ENCODE data around the gene APBB3. TPM values are rescaled to one million over a fixed set of nuclear protein-coding genes. Genes with fewer than 3 reads are reported as not detected.
"Not testable (repeated sequence)": the region's sequence is repeated elsewhere in the genome, so short reads cannot be mapped to it uniquely, and the experiment has no call there.

Gene APBB3
- total RNA-seq, 1 donor from 2014 or later = 6.3 TPM

DNA sequence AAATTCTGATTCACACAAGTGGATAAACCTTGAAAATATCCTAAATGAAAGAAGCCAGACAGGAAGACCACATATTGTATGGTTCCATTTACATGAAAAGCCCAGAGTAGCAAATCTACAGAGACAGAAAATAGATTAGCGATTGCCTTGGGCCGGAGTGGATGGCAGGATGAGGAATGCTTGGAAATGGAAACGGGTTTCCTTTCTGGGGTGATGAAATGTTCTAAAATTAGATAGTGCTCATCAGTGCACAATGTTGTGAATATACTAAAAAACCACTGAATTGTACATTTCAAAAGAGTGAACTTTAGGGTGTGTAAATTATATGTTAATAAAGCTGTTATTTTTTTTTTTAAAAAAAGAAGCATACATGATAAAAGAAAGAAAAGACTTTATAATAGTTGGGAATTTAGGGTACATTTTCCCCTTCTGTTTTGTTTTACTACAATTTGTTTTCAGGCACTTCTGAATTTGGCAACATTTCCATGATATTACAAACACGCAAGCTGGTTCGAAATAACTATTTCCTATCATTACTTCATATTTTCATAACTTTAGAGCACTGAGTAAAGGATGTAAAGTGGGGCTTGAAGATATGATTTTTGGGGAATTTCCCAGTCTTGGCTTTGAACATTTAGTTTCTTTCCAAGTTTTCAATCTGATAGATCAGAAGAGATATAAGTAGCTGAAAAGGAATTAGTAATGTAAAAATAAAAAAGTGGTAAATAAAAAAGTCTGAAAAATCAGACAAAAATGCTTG lies 24.1 kb upstream of the APBB3 start:
- no peak for DNase-seq (ENCODE audit: low read depth)
- H3K36me3 ChIP-seq (ENCODE audit: control insufficient read depth, insufficient read depth, low read length) = no peaks in the 10 kb centered on the region
- TF ChIP-seq CTCF (IDR thresholded peaks at IDR 0.05; ENCODE audit: insufficient read depth, low read length, severe bottlenecking) = no peak
- H3K27me3 ChIP-seq (ENCODE audit: control insufficient read depth, insufficient read depth, low read length) = no peaks in the 10 kb centered on the region
- FAIRE-seq = no peak
- H3K4me3 ChIP-seq (ENCODE audit: low read depth, low read length) = no peak overlapping the region

GRCh38 chr5:140587495-140587894 lies 23.1 kb upstream of the APBB3 start:
- Histone ChIP-seq H3K27me3 (ENCODE audit: control insufficient read depth, insufficient read depth, low read length) (no peaks in the 10 kb centered on the region), H3K36me3 (ENCODE audit: control insufficient read depth, insufficient read depth, low read length) (no peaks in the 10 kb centered on the region), H3K4me3 (ENCODE audit: low read depth, low read length) (no peak overlapping the region)
- FAIRE-seq (no peak), DNase-seq (ENCODE audit: low read depth) (no peak)
- no peak for TF ChIP-seq CTCF (IDR thresholded peaks at IDR 0.05; ENCODE audit: insufficient read depth, low read length, severe bottlenecking)

- H3K27me3 ChIP-seq (ENCODE audit: control insufficient read depth, insufficient read depth, low read length); H3K36me3 ChIP-seq (ENCODE audit: control insufficient read depth, insufficient read depth, low read length); FAIRE-seq; H3K4me3 ChIP-seq (ENCODE audit: low read depth, low read length); DNase-seq (ENCODE audit: low read depth): not testable (repeated sequence)
These were observed 14.9 kb upstream of the APBB3 start for GRCh38 chr5:140579188-140579747.

GRCh38 chr5:140576776-140577201 lies 12.4 kb upstream of the APBB3 start:
- H3K4me3 ChIP-seq (ENCODE audit: low read depth, low read length) = no peak overlapping the region
- H3K36me3 ChIP-seq (ENCODE audit: control insufficient read depth, insufficient read depth, low read length) = no peaks in the 10 kb centered on the region
- no peak for FAIRE-seq
- H3K27me3 ChIP-seq (ENCODE audit: control insufficient read depth, insufficient read depth, low read length) = no peaks in the 10 kb centered on the region
- TF ChIP-seq CTCF (IDR thresholded peaks at IDR 0.05; ENCODE audit: insufficient read depth, low read length, severe bottlenecking) = no peak
- no peak for DNase-seq (ENCODE audit: low read depth)

GRCh38 chr5:140575309-140575708 lies 10.9 kb upstream of the APBB3 start:
- no peak for FAIRE-seq
- peak; percentile 59 for TF ChIP-seq CTCF (IDR thresholded peaks at IDR 0.05; ENCODE audit: insufficient read depth, low read length, severe bottlenecking)
- no peak for DNase-seq (ENCODE audit: low read depth)

DNA sequence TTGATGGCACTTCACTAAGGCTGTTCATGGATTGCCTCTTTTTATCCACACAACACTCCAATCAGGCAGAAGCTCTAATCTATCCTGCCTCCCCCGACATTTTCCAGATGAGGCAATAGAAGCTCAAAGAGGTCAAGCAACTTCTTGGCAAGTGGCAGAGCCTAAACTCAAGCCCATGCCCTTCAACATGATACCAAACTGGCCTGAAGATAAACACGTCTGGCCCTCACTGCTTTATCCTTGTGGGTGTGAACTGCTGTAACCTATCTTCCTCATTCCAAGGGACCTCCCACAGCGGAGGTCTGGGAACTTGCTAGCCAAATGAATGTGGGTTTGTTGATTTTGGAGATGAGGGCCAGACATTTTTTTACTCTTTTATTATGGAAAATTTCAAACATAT lies 9.8 kb upstream of the APBB3 start:
- Histone ChIP-seq H3K4me3 (ENCODE audit: low read depth, low read length) (no peak overlapping the region), H3K27me3 (ENCODE audit: control insufficient read depth, insufficient read depth, low read length) (no peaks in the 10 kb centered on the region), H3K36me3 (ENCODE audit: control insufficient read depth, insufficient read depth, low read length) (no peaks in the 10 kb centered on the region)
- DNase-seq (ENCODE audit: low read depth) (no peak), FAIRE-seq (no peak)
- no peak for TF ChIP-seq CTCF (IDR thresholded peaks at IDR 0.05; ENCODE audit: insufficient read depth, low read length, severe bottlenecking)

More at GRCh38 chr5:140575309-140575708, 10.9 kb upstream of the APBB3 start:
- Histone ChIP-seq H3K4me3 (ENCODE audit: low read depth, low read length) (no peak overlapping the region), H3K27me3 (ENCODE audit: control insufficient read depth, insufficient read depth, low read length) (no peaks in the 10 kb centered on the region), H3K36me3 (ENCODE audit: control insufficient read depth, insufficient read depth, low read length) (no peaks in the 10 kb centered on the region)

Data from bronchial epithelial cell (primary cell).